ES-I3 (cell line): ENCODE measurements around the gene CRK.
A peak's percentile ranks its signal among the peaks of the same experiment; 100 is the strongest.
"Not testable (repeated sequence)": the region's sequence is repeated elsewhere in the genome, so short reads cannot be mapped to it uniquely, and the experiment has no call there.

ENCODE experiments used
- H3K36me3 ChIP-seq: 2 replicates; pipeline ENCODE4 v1.6.1; 2013; ENCODE audit warnings: mild to moderate bottlenecking, low read length, control low read depth, moderate library complexity; ENCODE audit not compliant: insufficient read depth
- H3K4me1 ChIP-seq: 2 replicates; pipeline ENCODE4 v1.6.1; 2013; ENCODE audit warnings: mild to moderate bottlenecking, control low read depth, low read length; ENCODE audit not compliant: insufficient read depth
- H3K9ac ChIP-seq: 2 replicates; pipeline ENCODE4 v1.6.1; 2013; ENCODE audit warnings: low read depth, mild to moderate bottlenecking, low read length, moderate library complexity
- H3K9me3 ChIP-seq: 2 replicates; pipeline ENCODE4 v1.6.1; 2013; ENCODE audit warnings: mild to moderate bottlenecking, low read length, moderate library complexity; ENCODE audit not compliant: control insufficient read depth, insufficient read depth

The CRK gene

GRCh38 chr17:1462164-1463112, 6.4 kb upstream of the CRK start:
- Histone ChIP-seq H3K9me3 (no peaks in the 10 kb centered on the region), H3K36me3 (peaks cover 4% of the 10 kb centered on the region; the same call in 1 of the 2 replicates), H3K9ac (no peak overlapping the region), H3K4me1 (no peaks in the 10 kb centered on the region)

GRCh38 chr17:1461198-1461944, 5.3 kb upstream of the CRK start:
- Histone ChIP-seq H3K4me1 (no peaks in the 10 kb centered on the region), H3K36me3 (peaks cover 4% of the 10 kb centered on the region; the same call in 1 of the 2 replicates), H3K9ac (no peak overlapping the region), H3K9me3 (no peaks in the 10 kb centered on the region)

GRCh38 chr17:1460233-1460632, 4.2 kb upstream of the CRK start:
- Histone ChIP-seq H3K4me1 (no peaks in the 10 kb centered on the region), H3K36me3 (peaks cover 4% of the 10 kb centered on the region; the same call in 1 of the 2 replicates), H3K9ac (no peak overlapping the region), H3K9me3 (no peaks in the 10 kb centered on the region)

DNA sequence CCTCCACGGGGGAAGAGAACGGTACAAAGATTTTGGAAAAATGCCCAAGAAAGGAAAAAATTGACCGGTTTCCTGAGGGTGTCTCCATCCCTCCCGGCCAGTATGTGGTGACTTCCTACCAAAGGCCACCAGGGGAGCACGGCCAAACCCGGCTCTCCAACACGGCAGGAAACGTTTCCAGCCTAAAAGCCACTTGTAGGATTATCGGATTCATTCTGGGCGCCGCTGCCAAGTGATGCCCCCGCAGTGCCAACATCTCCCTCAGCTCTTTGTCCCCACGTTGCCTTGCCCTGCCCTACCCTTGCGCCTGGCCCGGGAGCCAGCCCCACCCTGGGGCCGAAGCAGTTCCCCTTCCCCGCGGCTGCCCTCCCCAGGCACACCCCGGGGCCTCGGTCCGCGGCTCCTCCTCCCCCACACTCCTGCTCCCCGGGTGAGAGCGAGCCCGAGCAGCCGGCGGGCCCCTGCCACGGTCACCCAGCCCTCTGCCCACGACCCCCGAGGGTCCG, 688 bp downstream of the CRK start:
- H3K4me1 ChIP-seq, result no peaks in the 10 kb centered on the region; the same call in 1 of the 2 replicates
- peak overlapping the region; percentile 98 for H3K9ac ChIP-seq
- H3K36me3 ChIP-seq, result no peaks in the 10 kb centered on the region; the same call in 1 of the 2 replicates
- no peaks in the 10 kb centered on the region for H3K9me3 ChIP-seq

DNA sequence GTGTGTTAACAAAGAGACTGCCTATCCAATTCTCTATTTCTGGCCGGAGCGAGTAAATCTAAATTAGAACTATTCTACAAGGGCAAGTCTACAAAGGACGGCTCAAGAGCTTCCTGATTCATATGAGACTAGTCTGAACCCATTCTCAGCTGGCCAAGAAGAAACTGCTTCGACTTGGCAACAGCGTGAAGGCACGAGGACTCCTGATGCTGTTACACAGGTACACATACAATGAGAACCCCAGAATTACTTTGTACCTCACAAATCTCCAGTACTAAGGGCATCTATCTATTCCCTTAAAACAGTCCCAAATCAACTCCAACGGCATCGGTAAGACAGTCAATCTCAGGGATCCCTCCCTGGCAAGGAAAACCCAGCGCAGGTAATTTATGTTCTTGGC, 1.5 kb downstream of the CRK start:
- H3K4me1 ChIP-seq, result no peaks in the 10 kb centered on the region; the same call in 1 of the 2 replicates
- H3K36me3 ChIP-seq, result no peaks in the 10 kb centered on the region; the same call in 1 of the 2 replicates
- peak overlapping the region; percentile 98 for H3K9ac ChIP-seq
- H3K9me3 ChIP-seq, result no peaks in the 10 kb centered on the region

GRCh38 chr17:1453694-1454093, 2.3 kb downstream of the CRK start:
- H3K9ac ChIP-seq, H3K9me3 ChIP-seq, H3K36me3 ChIP-seq, H3K4me1 ChIP-seq: not testable (repeated sequence)

DNA sequence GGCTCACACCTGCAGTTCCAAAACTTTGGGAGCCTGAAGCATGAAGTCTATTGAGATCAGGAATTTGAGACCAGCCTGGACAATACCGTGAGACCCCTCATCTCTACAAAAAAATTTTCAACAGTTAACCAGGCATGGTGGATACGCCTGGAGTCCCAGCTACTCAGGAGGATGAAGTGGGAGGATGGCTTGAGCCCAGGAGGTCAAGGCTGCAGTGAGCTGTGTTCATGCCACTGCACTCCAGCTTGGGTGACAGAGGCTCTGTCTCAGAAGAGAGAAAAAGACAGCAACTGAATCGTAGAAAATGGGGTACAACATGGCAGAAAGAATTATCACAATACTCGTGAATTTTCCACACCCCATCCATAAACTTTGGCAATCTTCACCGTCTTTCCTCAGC, 3.2 kb downstream of the CRK start:
- Histone ChIP-seq H3K36me3 (no peaks in the 10 kb centered on the region; the same call in none of the 2 replicates), H3K4me1 (no peaks in the 10 kb centered on the region; the same call in 1 of the 2 replicates), H3K9ac (no peak overlapping the region), H3K9me3 (no peaks in the 10 kb centered on the region)

GRCh38 chr17:1450261-1450660, 5.8 kb downstream of the CRK start:
- H3K36me3 ChIP-seq, H3K4me1 ChIP-seq, H3K9me3 ChIP-seq, H3K9ac ChIP-seq: not testable (repeated sequence)

DNA sequence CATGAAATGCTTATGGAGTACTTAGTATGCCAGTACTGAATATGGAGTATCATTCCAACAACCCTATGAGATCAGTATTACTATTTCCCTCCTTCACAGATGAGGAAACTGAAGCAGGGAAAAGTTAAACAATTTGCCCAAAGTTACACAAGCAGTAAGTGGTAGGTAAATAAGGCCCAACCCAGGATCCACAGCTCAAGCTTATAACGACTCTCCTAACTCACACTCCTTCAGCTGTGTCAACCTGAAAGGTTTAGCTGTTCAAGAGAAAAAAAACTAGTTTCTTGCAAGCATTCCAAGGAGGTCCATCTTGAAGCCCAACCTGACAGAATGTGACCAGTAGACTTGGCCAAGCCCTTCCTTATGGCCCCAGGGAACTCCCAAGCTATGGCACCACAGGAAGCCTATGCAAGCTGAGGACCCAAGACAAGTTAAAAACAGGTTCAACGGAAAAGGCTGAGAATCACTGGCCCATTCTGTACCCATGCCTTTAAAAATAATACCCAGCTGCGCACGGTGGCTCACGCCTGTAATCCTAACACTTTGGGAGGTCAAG, 6.5 kb downstream of the CRK start:
- Histone ChIP-seq H3K9ac (no peak overlapping the region), H3K9me3 (no peaks in the 10 kb centered on the region), H3K4me1 (no peaks in the 10 kb centered on the region; the same call in 1 of the 2 replicates), H3K36me3 (no peaks in the 10 kb centered on the region; the same call in none of the 2 replicates)

DNA sequence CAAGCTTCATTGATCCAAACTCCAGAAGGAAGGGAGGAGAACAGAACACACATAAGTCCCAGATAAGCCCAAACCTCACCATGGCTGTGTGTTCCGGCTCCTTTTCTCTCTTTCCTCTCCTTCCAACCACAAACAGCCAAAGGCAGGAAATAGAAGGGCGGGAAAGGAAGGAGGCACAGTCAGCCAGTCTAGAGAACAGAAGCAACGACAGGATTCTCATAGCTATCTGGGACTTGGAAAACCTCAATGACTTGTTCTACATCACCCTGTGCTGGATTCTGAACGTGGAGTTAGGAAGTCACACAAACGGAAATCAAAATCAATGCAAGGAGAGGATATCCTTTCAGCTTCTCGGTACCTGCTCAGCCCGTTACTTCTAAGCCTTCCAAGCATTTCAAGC, 9.0 kb downstream of the CRK start:
- no peaks in the 10 kb centered on the region for H3K9me3 ChIP-seq
- H3K9ac ChIP-seq, result no peak overlapping the region
- H3K36me3 ChIP-seq, result no peaks in the 10 kb centered on the region; the same call in 1 of the 2 replicates
- no peaks in the 10 kb centered on the region for H3K4me1 ChIP-seq

GRCh38 chr17:1446201-1446600, 9.8 kb downstream of the CRK start:
- H3K36me3 ChIP-seq, result no peaks in the 10 kb centered on the region; the same call in 1 of the 2 replicates
- H3K9ac ChIP-seq, result no peak overlapping the region
- H3K9me3 ChIP-seq, result no peaks in the 10 kb centered on the region
- H3K4me1 ChIP-seq, result no peaks in the 10 kb centered on the region

- not testable (repeated sequence) for H3K9ac ChIP-seq, H3K36me3 ChIP-seq, H3K4me1 ChIP-seq, H3K9me3 ChIP-seq
Measured at GRCh38 chr17:1445695-1446094, 10.3 kb downstream of the CRK start.

GRCh38 chr17:1442721-1443120, 13.3 kb downstream of the CRK start:
- H3K36me3 ChIP-seq, H3K9me3 ChIP-seq, H3K4me1 ChIP-seq, H3K9ac ChIP-seq: not testable (repeated sequence)

GRCh38 chr17:1442187-1442586, 13.8 kb downstream of the CRK start:
- Histone ChIP-seq H3K4me1 (0 out of 2 replicates have a peak, but pooled peaks cover 9% of the 10 kb centered on the region), H3K9ac (no peak overlapping the region), H3K9me3 (no peaks in the 10 kb centered on the region), H3K36me3 (0 out of 2 replicates have a peak, but pooled peaks cover 1% of the 10 kb centered on the region)
